ENCODE results near the gene ARPIN. TPM values are rescaled to one million over a fixed set of nuclear protein-coding genes. Genes with fewer than 3 reads are reported as not detected.
"Not testable (repeated sequence)": the region's sequence is repeated elsewhere in the genome, so short reads cannot be mapped to it uniquely, and the experiment has no call there.

Gene ARPIN
- total RNA-seq, 1 donor from 2014 or later = 11.1 TPM

- no peak for DNase-seq (ENCODE audit: low read depth in 2 of 2)
Measured at GRCh38 chr15:89878323-89878722, 34.4 kb downstream of the ARPIN start.

- no peak for DNase-seq (ENCODE audit: low read depth in 2 of 2)
Measured at GRCh38 chr15:89877083-89877425, 35.7 kb downstream of the ARPIN start.

GRCh38 chr15:89876396-89877082 lies 36.2 kb downstream of the ARPIN start:
- no peak for DNase-seq (ENCODE audit: low read depth in 2 of 2)

GRCh38 chr15:89875741-89876140 lies 37.0 kb downstream of the ARPIN start:
- DNase-seq (ENCODE audit: low read depth in 2 of 2) = no peak

- DNase-seq (ENCODE audit: low read depth in 2 of 2) = peak; percentile 73 to 82
Measured at GRCh38 chr15:89874926-89875564, 37.7 kb downstream of the ARPIN start.

GRCh38 chr15:89870688-89871288 lies 42.0 kb downstream of the ARPIN start:
- DNase-seq (ENCODE audit: low read depth in 2 of 2) = no peak

- no peak for DNase-seq (ENCODE audit: low read depth in 2 of 2)
Measured at GRCh38 chr15:89870006-89870405, 42.7 kb downstream of the ARPIN start.

GRCh38 chr15:89869490-89869889 lies 43.3 kb downstream of the ARPIN start:
- DNase-seq (ENCODE audit: low read depth in 2 of 2) = not testable (repeated sequence)

- no peak for DNase-seq (ENCODE audit: low read depth in 2 of 2)
Measured at GRCh38 chr15:89864958-89865739, 47.6 kb downstream of the ARPIN start.

GRCh38 chr15:89863918-89864317 lies 48.8 kb downstream of the ARPIN start:
- DNase-seq (ENCODE audit: low read depth in 2 of 2) = no peak

GRCh38 chr15:89860891-89861290 lies 51.9 kb downstream of the ARPIN start:
- no peak for DNase-seq (ENCODE audit: low read depth in 2 of 2)

- peak in 1 of 2 donors; percentile 27 for DNase-seq (ENCODE audit: low read depth in 2 of 2)
Measured at GRCh38 chr15:89860431-89860830, 52.3 kb downstream of the ARPIN start.

GRCh38 chr15:89858661-89859458 lies 53.9 kb downstream of the ARPIN start:
- DNase-seq (ENCODE audit: low read depth in 2 of 2) = no peak

GRCh38 chr15:89857673-89858072 lies 55.1 kb downstream of the ARPIN start:
- DNase-seq (ENCODE audit: low read depth in 2 of 2) = no peak

GRCh38 chr15:89855948-89856347 lies 56.8 kb downstream of the ARPIN start:
- no peak for DNase-seq (ENCODE audit: low read depth in 2 of 2)

GRCh38 chr15:89854863-89855262 lies 57.9 kb downstream of the ARPIN start:
- DNase-seq (ENCODE audit: low read depth in 2 of 2) = not testable (repeated sequence)

GRCh38 chr15:89852342-89852995 lies 60.3 kb downstream of the ARPIN start:
- DNase-seq (ENCODE audit: low read depth in 2 of 2) = no peak

GRCh38 chr15:89851673-89852341 lies 60.9 kb downstream of the ARPIN start:
- DNase-seq (ENCODE audit: low read depth in 2 of 2) = peak; percentile 25 to 47

- DNase-seq (ENCODE audit: low read depth in 2 of 2) = no peak
Measured at GRCh38 chr15:89848970-89849292, 63.8 kb downstream of the ARPIN start.

GRCh38 chr15:89847101-89847500 lies 65.7 kb downstream of the ARPIN start:
- no peak for DNase-seq (ENCODE audit: low read depth in 2 of 2)
